Measurements from ENCODE around the gene LRRC7.

The LRRC7 gene

DNA sequence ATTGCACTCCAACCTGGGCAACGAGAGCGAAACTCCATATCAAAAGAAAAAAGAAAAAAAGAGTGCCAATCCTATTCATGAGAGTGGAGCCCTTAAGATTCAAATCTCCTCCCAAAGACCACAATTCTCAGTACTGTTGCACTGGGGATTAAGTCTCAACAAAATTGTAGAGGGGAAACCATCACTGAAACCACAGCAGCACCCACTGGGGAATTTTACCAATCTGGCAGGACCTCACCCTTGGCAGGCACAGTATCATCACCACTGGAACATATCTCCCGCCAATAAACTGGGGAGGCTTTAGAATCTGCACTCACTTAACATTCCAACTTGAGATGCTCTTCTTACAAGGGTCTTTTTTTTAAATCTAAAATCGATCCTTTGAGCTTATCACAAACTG lies 596.6 kb downstream of the LRRC7 start:
- no peak for DNase-seq (ENCODE audit: low read depth in 1 of 2, low spot score in 1 of 2)

DNA sequence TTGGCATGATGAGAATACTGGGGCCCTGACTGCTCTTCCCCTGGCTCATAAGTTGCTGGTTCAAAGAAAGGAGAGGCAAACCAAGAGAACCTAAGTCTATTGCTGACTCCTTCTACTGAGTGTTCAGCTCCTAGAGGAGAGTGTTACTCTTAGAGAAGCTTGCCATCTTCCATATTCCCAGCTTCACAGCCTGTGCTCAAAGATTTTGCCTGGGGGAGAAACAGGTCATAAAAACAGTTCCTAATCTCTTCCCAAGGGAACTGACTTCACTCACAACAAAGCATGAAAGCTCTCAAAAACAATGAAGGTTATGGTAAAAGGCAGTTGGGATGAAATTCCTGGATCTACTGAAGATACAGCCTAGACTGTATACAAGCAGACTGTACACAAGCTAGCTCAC lies 600.6 kb downstream of the LRRC7 start:
- DNase-seq (ENCODE audit: low read depth in 1 of 2, low spot score in 1 of 2): no peak

DNA sequence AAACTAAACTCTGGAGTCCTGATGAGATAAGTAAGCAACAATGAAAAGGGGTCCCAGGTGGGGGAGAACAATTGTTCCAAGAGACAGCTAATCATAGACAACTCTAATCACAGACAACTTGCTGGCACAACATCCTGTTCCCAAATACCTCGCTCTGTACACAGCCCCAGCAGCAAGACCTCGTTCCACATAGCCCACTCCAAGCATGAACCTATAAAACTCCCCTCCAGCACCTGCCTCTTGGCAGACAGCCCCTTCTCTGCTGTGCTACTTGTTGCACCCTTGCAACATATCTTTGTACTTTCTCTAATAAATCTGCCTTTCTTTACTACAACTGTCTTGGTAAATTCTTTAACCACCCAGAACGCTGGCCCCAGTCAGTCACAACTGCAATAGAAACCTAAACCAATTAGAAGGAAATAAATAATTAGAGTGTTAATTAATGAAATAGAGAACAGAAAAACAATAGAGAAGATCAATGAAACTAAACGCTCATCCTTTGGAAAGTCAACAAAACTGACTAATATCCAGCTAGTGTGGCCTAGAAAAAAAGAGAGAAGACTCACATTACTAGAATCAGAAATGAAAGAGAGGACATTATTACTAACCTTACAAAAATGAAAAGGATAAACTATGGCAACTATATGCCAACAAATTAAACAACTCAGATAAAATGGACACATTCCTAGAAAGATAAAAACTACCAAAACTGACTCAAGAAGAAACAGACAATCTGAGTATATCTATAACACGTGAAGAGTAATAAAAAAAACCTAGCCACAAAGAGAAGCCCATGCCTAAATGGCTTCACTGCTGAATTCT lies 601.5 kb downstream of the LRRC7 start:
- no peak for DNase-seq (ENCODE audit: low read depth in 1 of 2, low spot score in 1 of 2)

DNA sequence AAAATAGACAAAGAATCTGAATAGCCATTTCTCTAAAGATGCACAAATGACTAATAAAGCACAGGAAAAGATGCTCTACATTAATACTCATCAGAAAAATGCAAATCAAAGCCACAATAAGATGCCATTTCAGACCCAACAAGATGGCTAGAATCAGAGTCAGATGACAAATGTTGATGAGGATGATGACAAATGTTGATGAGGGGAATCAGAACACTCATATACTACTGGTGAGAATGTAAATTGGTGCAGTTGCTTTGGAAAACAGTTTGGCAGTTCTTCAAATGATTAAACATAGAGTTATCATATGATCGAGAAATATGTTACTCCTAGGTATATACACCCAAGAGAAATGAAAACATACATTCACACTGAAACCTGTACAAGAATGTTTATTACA lies 603.8 kb downstream of the LRRC7 start:
- DNase-seq (ENCODE audit: low read depth in 1 of 2, low spot score in 1 of 2): no peak
